SK-N-SH treated with all-trans-retinoic acid at 6 μM for 48 hours (cell line): ENCODE results near the gene MRPL17.

Experiments
- ATAC-seq: fragments of 200-7000 bp; cut with Tn5 transposase; 3 replicates; pipeline ENCODE4 v1.9.1; 2020; ENCODE audit warnings: mild to moderate bottlenecking, moderate library complexity
- ARNTL ChIP-seq: fragments of 450-650 bp; formaldehyde crosslinking; IDR thresholded peaks from 2 replicates; pipeline ENCODE4 v1.5.0; 2020; ENCODE audit warnings: low read depth, mild to moderate bottlenecking, moderate library complexity, borderline replicate concordance
- CSDC2 ChIP-seq: fragments of 250-450 bp; sonication (Bioruptor Pico); IDR thresholded peaks from 2 replicates; pipeline ENCODE4 v1.5.0; 2020; ENCODE audit warnings: mild to moderate bottlenecking, moderate library complexity
- CSRNP3 ChIP-seq: fragments of 250-450 bp; sonication (Bioruptor Pico); IDR thresholded peaks from 2 replicates; pipeline ENCODE4 v1.5.1; 2021; ENCODE audit warnings: mild to moderate bottlenecking, moderate library complexity
- ESRRG ChIP-seq: fragments of 250-450 bp; sonication (Bioruptor Pico); IDR thresholded peaks from 2 replicates; pipeline ENCODE4 v1.6.1; 2021; ENCODE audit warnings: mild to moderate bottlenecking
- GLIS3 ChIP-seq: fragments of 250-450 bp; sonication (Bioruptor Pico); IDR thresholded peaks from 2 replicates; pipeline ENCODE4 v1.5.0; 2020; ENCODE audit warnings: mild to moderate bottlenecking, moderate library complexity
- ISL1 ChIP-seq: fragments of 250-450 bp; sonication (Bioruptor Pico); IDR thresholded peaks from 2 replicates; pipeline ENCODE4 v2.1.2; 2022; ENCODE audit warnings: mild to moderate bottlenecking, moderate library complexity
- OSR1 ChIP-seq: fragments of 250-450 bp; sonication (Bioruptor Pico); IDR thresholded peaks from 2 replicates; pipeline ENCODE4 v1.8.0; 2022; ENCODE audit warnings: moderate library complexity, mild to moderate bottlenecking, inconsistent platforms
- PATZ1 ChIP-seq: fragments of 250-450 bp; sonication (Bioruptor Pico); IDR thresholded peaks from 2 replicates; pipeline ENCODE4 v1.8.0; 2020; ENCODE audit warnings: mild to moderate bottlenecking, moderate library complexity, borderline replicate concordance
- POU6F1 ChIP-seq: fragments of 250-450 bp; sonication (Bioruptor Pico); IDR thresholded peaks from 2 replicates; pipeline ENCODE4 v1.8.0; 2021; ENCODE audit warnings: low read depth, mild to moderate bottlenecking, moderate library complexity, borderline replicate concordance
- PPARA ChIP-seq: fragments of 250-450 bp; sonication (Bioruptor Pico); IDR thresholded peaks from 2 replicates; pipeline ENCODE4 v1.5.0; 2020; ENCODE audit warnings: mild to moderate bottlenecking, borderline replicate concordance
- SNAI2 ChIP-seq: fragments of 250-450 bp; sonication (Bioruptor Pico); IDR thresholded peaks from 2 replicates; pipeline ENCODE4 v1.5.0; 2020; ENCODE audit warnings: mild to moderate bottlenecking, moderate library complexity
- TCF4 ChIP-seq: fragments of 250-450 bp; sonication (Bioruptor Pico); IDR thresholded peaks from 2 replicates; pipeline ENCODE4 v1.8.0; 2021; ENCODE audit warnings: mild to moderate bottlenecking, moderate library complexity, borderline replicate concordance
- TOX ChIP-seq: fragments of 250-450 bp; sonication (Bioruptor Pico); IDR thresholded peaks from 2 replicates; pipeline ENCODE4 v1.8.0; 2021; ENCODE audit warnings: mild to moderate bottlenecking, moderate library complexity, borderline replicate concordance
- ZC3H10 ChIP-seq: fragments of 250-450 bp; sonication (Bioruptor Pico); IDR thresholded peaks from 2 replicates; pipeline ENCODE4 v1.5.1; 2021; ENCODE audit warnings: mild to moderate bottlenecking, moderate library complexity
- ZFP3 ChIP-seq: fragments of 250-450 bp; sonication (Bioruptor Pico); IDR thresholded peaks from 2 replicates; pipeline ENCODE4 v1.5.0; 2020; ENCODE audit warnings: mild to moderate bottlenecking, moderate library complexity
- ZFP30 ChIP-seq: fragments of 450-650 bp; formaldehyde crosslinking; IDR thresholded peaks from 2 replicates; pipeline ENCODE4 v1.5.0; 2022; ENCODE audit warnings: mild to moderate bottlenecking, moderate library complexity
- ZNF565 ChIP-seq: fragments of 450-650 bp; formaldehyde crosslinking; conservative IDR thresholded peaks from 2 replicates; pipeline ENCODE4 v1.5.0; 2020; ENCODE audit warnings: low read depth, mild to moderate bottlenecking, moderate library complexity
- ZNF70 ChIP-seq: fragments of 450-650 bp; formaldehyde crosslinking; IDR thresholded peaks from 2 replicates; pipeline ENCODE4 v1.5.0; 2020; ENCODE audit warnings: mild to moderate bottlenecking, moderate library complexity
- ZNF8 ChIP-seq: fragments of 450-650 bp; formaldehyde crosslinking; IDR thresholded peaks from 2 replicates; pipeline ENCODE4 v1.5.0; 2020; ENCODE audit warnings: mild to moderate bottlenecking, moderate library complexity

Gene MRPL17

GRCh38 chr11:6646918-6647679 lies 36.0 kb downstream of the MRPL17 start:
- peak; percentile 63 for ATAC-seq

GRCh38 chr11:6646576-6646917 lies 36.6 kb downstream of the MRPL17 start:
- TF ChIP-seq ZNF70 (CRISPR knock-in tag), result 0 out of 2 replicates have a peak, but pooled peaks have one; percentile 32
- TF ChIP-seq TCF4 (CRISPR knock-in tag), result peak; percentile 92
- no peak for TF ChIP-seq ESRRG
- TF ChIP-seq TOX (CRISPR knock-in tag), result no peak
- 0 out of 2 replicates have a peak, but pooled peaks have one; percentile 42 for TF ChIP-seq PATZ1 (CRISPR knock-in tag)

More at GRCh38 chr11:6646918-6647679, 36.0 kb downstream of the MRPL17 start:
- TF ChIP-seq GLIS3 (CRISPR knock-in tag), result no peak
- TF ChIP-seq TCF4 (CRISPR knock-in tag), result peak; percentile 9; the same call in 1 of the 2 replicates
- TF ChIP-seq OSR1 (CRISPR knock-in tag), result no peak
- TF ChIP-seq ZFP30 (CRISPR knock-in tag), result no peak
- TF ChIP-seq CSRNP3 (CRISPR knock-in tag), result no peak

GRCh38 chr11:6646071-6646470 lies 37.1 kb downstream of the MRPL17 start:
- peak; percentile 9; the same call in 1 of the 3 replicates for ATAC-seq
- no peak for TF ChIP-seq ISL1
- TF ChIP-seq ZNF8, result no peak
- TF ChIP-seq CSDC2 (CRISPR knock-in tag), result no peak
- no peak for TF ChIP-seq ARNTL (CRISPR knock-in tag)
- TF ChIP-seq OSR1 (CRISPR knock-in tag), result no peak
- TF ChIP-seq SNAI2, result no peak
- no peak for TF ChIP-seq POU6F1 (CRISPR knock-in tag)
- no peak for TF ChIP-seq TCF4 (CRISPR knock-in tag)
- TF ChIP-seq ESRRG, result no peak
- no peak for TF ChIP-seq TOX (CRISPR knock-in tag)
- no peak for TF ChIP-seq ZC3H10

More at GRCh38 chr11:6646576-6646917, 36.6 kb downstream of the MRPL17 start:
- ATAC-seq, result peak; percentile 57

GRCh38 chr11:6642957-6643356 lies 40.2 kb downstream of the MRPL17 start:
- no peak for TF ChIP-seq SNAI2
- no peak for TF ChIP-seq ZC3H10
- no peak for TF ChIP-seq TOX (CRISPR knock-in tag)
- no peak for TF ChIP-seq TCF4 (CRISPR knock-in tag)
- no peak for TF ChIP-seq CSRNP3 (CRISPR knock-in tag)
- no peak for TF ChIP-seq ZFP3 (CRISPR knock-in tag)
- TF ChIP-seq PATZ1 (CRISPR knock-in tag), result no peak
- no peak for TF ChIP-seq OSR1 (CRISPR knock-in tag)
- TF ChIP-seq ESRRG, result no peak
- TF ChIP-seq GLIS3 (CRISPR knock-in tag), result no peak
- no peak for TF ChIP-seq ZNF8
- no peak for TF ChIP-seq ZNF70 (CRISPR knock-in tag)
- TF ChIP-seq ZNF565 (CRISPR knock-in tag), result no peak
- TF ChIP-seq PPARA, result no peak
- TF ChIP-seq ISL1, result no peak
- no peak for ATAC-seq
